K562 (cell line): ENCODE measurements around the gene PIGL. TPM values are rescaled to one million over a fixed set of nuclear protein-coding genes. Genes with fewer than 3 reads are reported as not detected.

Source experiments
- CBFA2T2 ChIP-seq: fragments of 450-650 bp; conservative IDR thresholded peaks from 2 replicates; pipeline ENCODE4 v1.6.1; 2017; ENCODE audit warnings: mild to moderate bottlenecking
- CBFA2T3 ChIP-seq: fragments of 450-650 bp; IDR thresholded peaks from 2 replicates; pipeline ENCODE4 v1.6.1; 2017
- CEBPB ChIP-seq: fragments of 450-650 bp; IDR thresholded peaks from 2 replicates; pipeline ENCODE4 v1.6.1; 2016; ENCODE audit warnings: missing genetic modification characterization, missing compliant biosample characterization
- CEBPG ChIP-seq, 3 experiments: fragments of 200-800 bp in 1 of 3; sonication (Bioruptor generic) in 1 of 3; sonication (generic) in 1 of 3; formaldehyde crosslinking in 1 of 3; IDR thresholded peaks in 2 of 3; conservative IDR thresholded peaks in 1 of 3; 2 replicates each; pipeline versions ENCODE4 v1.6.1 to v1.8.0; 2016 to 2022; ENCODE audit warnings: missing compliant biosample characterization in 2 of 3, missing genetic modification characterization in 2 of 3, mild to moderate bottlenecking in 1 of 3, missing genetic modification reagents in 1 of 3
- CTBP1 ChIP-seq: fragments of 450-650 bp; IDR thresholded peaks from 2 replicates; pipeline ENCODE4 v1.6.1; 2016; ENCODE audit warnings: borderline replicate concordance
- DDX20 ChIP-seq: fragments of 450-650 bp; IDR thresholded peaks from 2 replicates; pipeline ENCODE4 v1.6.1; 2016; ENCODE audit warnings: missing genetic modification characterization, low read depth, mild to moderate bottlenecking, missing compliant biosample characterization, moderate library complexity
- DIDO1 ChIP-seq: fragments of 450-650 bp; IDR thresholded peaks from 2 replicates; pipeline ENCODE4 v1.6.1; 2016; ENCODE audit warnings: low read depth, missing biosample characterization, missing genetic modification characterization
- FOSL1 ChIP-seq: fragments of 200-800 bp; sonication (Bioruptor generic); conservative IDR thresholded peaks from 2 replicates; pipeline ENCODE4 v1.6.1; 2016; ENCODE audit warnings: missing genetic modification characterization, missing compliant biosample characterization
- FOXA3 ChIP-seq, 2 experiments: fragments of 450-650 bp in 1 of 2; sonication (generic) in 1 of 2; formaldehyde crosslinking; IDR thresholded peaks in 1 of 2; conservative IDR thresholded peaks in 1 of 2; 2 replicates each; pipeline versions ENCODE4 v1.4.0 to v1.8.0; 2020 to 2022; ENCODE audit warnings: mild to moderate bottlenecking in 2 of 2, missing genetic modification reagents in 1 of 2
- KDM4B ChIP-seq, 2 experiments: fragments of 450-650 bp in 1 of 2; sonication (generic) in 1 of 2; IDR thresholded peaks; 2 replicates each; pipeline ENCODE4 v1.6.1; 2016 to 2017; ENCODE audit warnings: borderline replicate concordance in 2 of 2, antibody characterized with exemption in 1 of 2, low read depth in 1 of 2, mild to moderate bottlenecking in 1 of 2
- MYBL2 ChIP-seq, 2 experiments: fragments of 450-650 bp in 1 of 2; sonication (generic) in 1 of 2; formaldehyde crosslinking in 1 of 2; IDR thresholded peaks; 2 replicates each; pipeline versions ENCODE4 v1.6.1 to v1.8.1; 2017 to 2022; ENCODE audit warnings: borderline replicate concordance in 1 of 2, inconsistent platforms in 1 of 2, low read depth in 1 of 2, mild to moderate bottlenecking in 1 of 2, missing genetic modification reagents in 1 of 2, moderate library complexity in 1 of 2
- NONO ChIP-seq, 2 experiments: fragments of 200-400 bp in 1 of 2; fragments of 450-650 bp in 1 of 2; formaldehyde crosslinking in 1 of 2; IDR thresholded peaks; 2 replicates each; pipeline ENCODE4 v1.6.1; 2017; ENCODE audit warnings: low read depth in 2 of 2, mild to moderate bottlenecking in 2 of 2, moderate library complexity in 2 of 2, low read length in 1 of 2
- PHB2 ChIP-seq: fragments of 450-650 bp; IDR thresholded peaks from 2 replicates; pipeline ENCODE4 v1.6.1; 2017; ENCODE audit warnings: low read depth
- PHF20 ChIP-seq: fragments of 450-650 bp; IDR thresholded peaks from 2 replicates; pipeline ENCODE4 v1.6.1; 2018; ENCODE audit not compliant: partially characterized antibody
- SETDB1 ChIP-seq: IDR thresholded peaks from one replicate; pipeline ENCODE4 v1.6.1; 2012; ENCODE audit warnings: low read length, control low read depth, inconsistent platforms
- SMARCC2 ChIP-seq: fragments of 450-650 bp; IDR thresholded peaks from 2 replicates; pipeline ENCODE4 v1.6.1; 2017; ENCODE audit warnings: antibody characterized with exemption, moderate library complexity, mild to moderate bottlenecking, low read depth
- SUPT5H ChIP-seq: fragments of 450-650 bp; IDR thresholded peaks from 2 replicates; pipeline ENCODE4 v1.6.1; 2016
- TBP ChIP-seq: optimal IDR thresholded peaks from 2 replicates; pipeline ENCODE3; 2011; ENCODE audit warnings: low read depth, low read length, improper control_type of control experiment
- TCF3 ChIP-seq: sonication (generic); formaldehyde crosslinking; IDR thresholded peaks from 2 replicates; pipeline ENCODE4 v1.4.0; 2020; ENCODE audit warnings: mild to moderate bottlenecking, missing genetic modification reagents
- ZBED1 ChIP-seq: IDR thresholded peaks from 2 replicates; pipeline ENCODE4 v1.6.1; 2014
- ZEB2 ChIP-seq: fragments of 450-650 bp; IDR thresholded peaks from 2 replicates; pipeline ENCODE4 v1.6.1; 2016
- ZNF311 ChIP-seq: fragments of 250-450 bp; sonication (Bioruptor Pico); IDR thresholded peaks from 2 replicates; pipeline ENCODE4 v1.4.0; 2020; ENCODE audit warnings: mild to moderate bottlenecking, moderate library complexity
- ZNF354B ChIP-seq: fragments of 250-450 bp; sonication (Bioruptor Pico); IDR thresholded peaks from 2 replicates; pipeline ENCODE4 v1.4.0; 2020
- ZNF551 ChIP-seq: fragments of 250-450 bp; sonication (Bioruptor Pico); IDR thresholded peaks from 2 replicates; pipeline ENCODE4 v1.5.0; 2021; ENCODE audit warnings: mild to moderate bottlenecking, moderate library complexity
- polyA plus RNA-seq, 8 experiments: library from polyadenylated mRNA; depleted of rRNA in 4 of 8; stranded (reverse) in 5 of 8; unstranded in 3 of 8; fragments of >200 nt; fragmentation: Nextera tagmentation in 2 of 8; fragmentation: Illumina TruSeq in 1 of 8; extraction: Ambion mirVana in 2 of 8; extraction: Trizol in 1 of 8; gene quantifications; 2 replicates each; pipeline versions ENCODE4 v1.2.1 to v1.2.3, GENCODE V29; 2011 to 2014; ENCODE audit warnings: inconsistent platforms in 1 of 8, missing spikeins in 1 of 8
- total RNA-seq, 7 experiments: library from RNA; depleted of rRNA in 6 of 7; stranded (reverse); fragments of >200 nt in 6 of 7; fragmentation: Illumina TruSeq in 2 of 7; extraction: Trizol in 2 of 7; gene quantifications; 2 replicates each; pipeline versions ENCODE4 v1.2.1 to v1.2.3, GENCODE V29; 2011 to 2021; ENCODE audit warnings: low replicate concordance in 1 of 7
- TF ChIP-seq, protein P1 (sequence below): fragments of 450-650 bp; IDR thresholded peaks from 2 replicates; pipeline ENCODE4 v1.6.1; 2018; ENCODE audit warnings: mild to moderate bottlenecking, low read depth; ENCODE audit not compliant: partially characterized antibody
- TF ChIP-seq, protein P2 (sequence below), 2 experiments: fragments of 450-650 bp; conservative IDR thresholded peaks; 2 replicates each; pipeline ENCODE4 v1.6.1; 2017; ENCODE audit warnings: mild to moderate bottlenecking in 2 of 2, moderate library complexity in 2 of 2

Gene PIGL
- total and polyA plus RNA-seq, 9 of the 15 experiments (the other 6 are each of a cell fraction or from before 2014, with no cell fraction given) = 19.9 to 55.3 (median 29.6) TPM

DNA sequence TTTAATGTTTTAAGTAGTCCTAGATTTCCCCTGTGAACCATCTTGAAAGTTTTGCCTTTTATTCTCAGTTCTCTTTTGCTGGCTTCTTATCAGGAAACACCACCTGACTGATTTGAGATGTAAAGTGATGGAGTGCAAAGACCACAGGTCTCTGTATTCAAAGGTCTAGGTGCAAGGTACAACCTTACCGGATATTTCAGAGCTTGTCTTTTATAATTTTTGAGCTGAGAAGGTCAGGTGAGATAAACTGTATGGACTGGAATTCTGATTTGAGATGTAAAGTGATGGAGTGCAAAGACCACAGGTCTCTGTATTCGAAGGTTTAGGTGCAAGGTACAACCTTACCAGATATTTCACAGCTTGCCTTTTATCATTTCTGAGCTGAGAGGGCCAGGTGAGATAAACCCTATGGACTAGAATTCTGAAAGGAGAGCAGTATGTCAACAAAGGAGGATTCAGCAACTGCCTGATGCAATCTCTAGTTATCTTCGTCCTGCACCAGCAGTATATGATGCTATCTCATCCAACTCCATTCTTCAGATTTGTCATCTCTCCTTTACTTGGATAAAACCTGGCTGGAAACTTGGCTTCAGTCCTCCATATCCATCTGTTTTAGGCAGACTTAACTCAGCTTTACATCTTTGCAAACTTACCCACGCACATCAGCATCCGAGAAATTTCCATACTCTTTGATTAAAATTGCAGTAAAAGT, 72.0 kb downstream of the PIGL start (continued):
- TF ChIP-seq, protein P1, sequence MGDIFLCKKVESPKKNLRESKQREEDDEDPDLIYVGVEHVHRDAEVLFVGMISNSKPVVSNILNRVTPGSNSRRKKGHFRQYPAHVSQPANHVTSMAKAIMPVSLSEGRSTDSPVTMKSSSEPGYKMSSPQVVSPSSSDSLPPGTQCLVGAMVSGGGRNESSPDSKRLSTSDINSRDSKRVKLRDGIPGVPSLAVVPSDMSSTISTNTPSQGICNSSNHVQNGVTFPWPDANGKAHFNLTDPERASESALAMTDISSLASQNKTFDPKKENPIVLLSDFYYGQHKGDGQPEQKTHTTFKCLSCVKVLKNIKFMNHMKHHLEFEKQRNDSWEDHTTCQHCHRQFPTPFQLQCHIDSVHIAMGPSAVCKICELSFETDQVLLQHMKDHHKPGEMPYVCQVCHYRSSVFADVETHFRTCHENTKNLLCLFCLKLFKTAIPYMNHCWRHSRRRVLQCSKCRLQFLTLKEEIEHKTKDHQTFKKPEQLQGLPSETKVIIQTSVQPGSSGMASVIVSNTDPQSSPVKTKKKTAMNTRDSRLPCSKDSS = no peak
- TF ChIP-seq PHF20 (no peak), CEBPB (tag) (no peak), ZNF311 (CRISPR knock-in tag) (no peak), CEBPG (CRISPR knock-in tag; IDR thresholded peaks at IDR 0.05) (no peak), CEBPG (tag; conservative IDR thresholded peaks at IDR 0.05 in 1 of 2, IDR thresholded peaks at IDR 0.05 in 1 of 2) (peak; percentile 50 to 70; a peak in 3 of 4 replicates), PHB2 (no peak), ZNF551 (CRISPR knock-in tag) (no peak), ZBED1 (no peak), FOXA3 (CRISPR knock-in tag; conservative IDR thresholded peaks at IDR 0.05 in 1 of 2, IDR thresholded peaks at IDR 0.05 in 1 of 2) (peak in 1 of 2 experiments; percentile 74; a peak in 1 of 4 replicates), CBFA2T2 (peak; percentile 42; the same call in 1 of the 2 replicates), SMARCC2 (no peak), CTBP1 (peak; percentile 90), TBP (no peak), CBFA2T3 (peak; percentile 64), DIDO1 (tag) (no peak), KDM4B (IDR thresholded peaks at IDR 0.05; ENCODE audit: borderline replicate concordance in 2 of 2, low read depth in 1 of 2) (no peak), ZNF354B (CRISPR knock-in tag) (no peak), SETDB1 (no peak), FOSL1 (peak; percentile 34; the same call in 1 of the 2 replicates), ZEB2 (peak; percentile 90), DDX20 (no peak), MYBL2 (IDR thresholded peaks at IDR 0.05; ENCODE audit: low read depth) (no peak), MYBL2 (CRISPR knock-in tag; IDR thresholded peaks at IDR 0.05; ENCODE audit: borderline replicate concordance) (no peak), NONO (IDR thresholded peaks at IDR 0.05; ENCODE audit: low read depth in 2 of 2, low read length in 1 of 2) (no peak), SUPT5H (no peak), TCF3 (CRISPR knock-in tag) (peak; percentile 27; the same call in 1 of the 2 replicates)
- TF ChIP-seq, protein P2, sequence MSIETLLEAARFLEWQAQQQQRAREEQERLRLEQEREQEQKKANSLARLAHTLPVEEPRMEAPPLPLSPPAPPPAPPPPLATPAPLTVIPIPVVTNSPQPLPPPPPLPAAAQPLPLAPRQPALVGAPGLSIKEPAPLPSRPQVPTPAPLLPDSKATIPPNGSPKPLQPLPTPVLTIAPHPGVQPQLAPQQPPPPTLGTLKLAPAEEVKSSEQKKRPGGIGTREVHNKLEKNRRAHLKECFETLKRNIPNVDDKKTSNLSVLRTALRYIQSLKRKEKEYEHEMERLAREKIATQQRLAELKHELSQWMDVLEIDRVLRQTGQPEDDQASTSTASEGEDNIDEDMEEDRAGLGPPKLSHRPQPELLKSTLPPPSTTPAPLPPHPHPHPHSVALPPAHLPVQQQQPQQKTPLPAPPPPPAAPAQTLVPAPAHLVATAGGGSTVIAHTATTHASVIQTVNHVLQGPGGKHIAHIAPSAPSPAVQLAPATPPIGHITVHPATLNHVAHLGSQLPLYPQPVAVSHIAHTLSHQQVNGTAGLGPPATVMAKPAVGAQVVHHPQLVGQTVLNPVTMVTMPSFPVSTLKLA (conservative IDR thresholded peaks at IDR 0.05) = no peak
